ENCODE data around the gene BCL6. TPM values are rescaled to one million over a fixed set of nuclear protein-coding genes. Genes with fewer than 3 reads are reported as not detected.
A peak's percentile ranks its signal among the peaks of the same experiment; 100 is the strongest.

The BCL6 gene
- total RNA-seq, 1 experiment from 2014 or later = 35.1 TPM

DNA sequence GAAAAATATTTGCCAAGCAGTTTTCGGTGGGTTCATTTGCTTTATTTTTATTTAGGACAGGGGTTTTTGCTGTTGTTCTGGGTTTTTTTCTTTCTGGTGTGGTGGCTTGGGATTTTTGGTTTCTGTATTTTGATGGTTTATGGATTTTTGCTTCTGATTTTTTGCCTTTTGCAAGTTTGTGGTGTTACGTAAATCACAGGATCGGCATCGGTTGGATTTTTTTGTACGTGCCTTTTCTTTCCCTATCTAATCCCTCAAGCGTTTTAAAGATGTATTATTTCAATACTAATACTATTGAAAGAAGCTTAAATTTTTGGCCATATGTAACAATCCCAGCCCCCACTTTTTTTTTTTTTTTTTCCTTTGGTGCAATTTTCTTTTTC, 782 bp upstream of the BCL6 start:
- no peak for DNase-seq
- peaks cover 61% of the 10 kb centered on the region for H3K4me1 Mint-ChIP-seq (ENCODE audit: low read depth, unreplicated experiment)
- H3K36me3 Mint-ChIP-seq (ENCODE audit: insufficient read depth, unreplicated experiment) = peaks cover 68% of the 10 kb centered on the region
- H3K27me3 Mint-ChIP-seq (ENCODE audit: unreplicated experiment) = no peaks in the 10 kb centered on the region
- CTCF ChIA-PET = interaction anchor here (0.8 to 2.4 kb wide), 17 partner anchors 168 to 1208 kb away, joined by 3 to 9 read pairs (median 5); no protein-coding TSS in a partner anchor
- H3K27ac Mint-ChIP-seq (ENCODE audit: unreplicated experiment) = peak overlapping the region; percentile 89
- TSS peak; percentile 97 for BruUV-seq (replicated peaks)
- H3K4me3 Mint-ChIP-seq (ENCODE audit: low read depth, unreplicated experiment) = peak overlapping the region; percentile 83
- TF ChIP-seq CTCF (IDR thresholded peaks at IDR 0.05; ENCODE audit: unreplicated experiment) = no peak
- no peaks in the 10 kb centered on the region for H3K9me3 Mint-ChIP-seq (ENCODE audit: low read depth, unreplicated experiment)
- intact Hi-C loops (cut with micrococcal nuclease; ENCODE audit: unreplicated experiment) = loop anchor here (5.0 to 10.0 kb wide), 5 partner anchors 166 to 819 kb away; no protein-coding TSS in a partner anchor

DNA sequence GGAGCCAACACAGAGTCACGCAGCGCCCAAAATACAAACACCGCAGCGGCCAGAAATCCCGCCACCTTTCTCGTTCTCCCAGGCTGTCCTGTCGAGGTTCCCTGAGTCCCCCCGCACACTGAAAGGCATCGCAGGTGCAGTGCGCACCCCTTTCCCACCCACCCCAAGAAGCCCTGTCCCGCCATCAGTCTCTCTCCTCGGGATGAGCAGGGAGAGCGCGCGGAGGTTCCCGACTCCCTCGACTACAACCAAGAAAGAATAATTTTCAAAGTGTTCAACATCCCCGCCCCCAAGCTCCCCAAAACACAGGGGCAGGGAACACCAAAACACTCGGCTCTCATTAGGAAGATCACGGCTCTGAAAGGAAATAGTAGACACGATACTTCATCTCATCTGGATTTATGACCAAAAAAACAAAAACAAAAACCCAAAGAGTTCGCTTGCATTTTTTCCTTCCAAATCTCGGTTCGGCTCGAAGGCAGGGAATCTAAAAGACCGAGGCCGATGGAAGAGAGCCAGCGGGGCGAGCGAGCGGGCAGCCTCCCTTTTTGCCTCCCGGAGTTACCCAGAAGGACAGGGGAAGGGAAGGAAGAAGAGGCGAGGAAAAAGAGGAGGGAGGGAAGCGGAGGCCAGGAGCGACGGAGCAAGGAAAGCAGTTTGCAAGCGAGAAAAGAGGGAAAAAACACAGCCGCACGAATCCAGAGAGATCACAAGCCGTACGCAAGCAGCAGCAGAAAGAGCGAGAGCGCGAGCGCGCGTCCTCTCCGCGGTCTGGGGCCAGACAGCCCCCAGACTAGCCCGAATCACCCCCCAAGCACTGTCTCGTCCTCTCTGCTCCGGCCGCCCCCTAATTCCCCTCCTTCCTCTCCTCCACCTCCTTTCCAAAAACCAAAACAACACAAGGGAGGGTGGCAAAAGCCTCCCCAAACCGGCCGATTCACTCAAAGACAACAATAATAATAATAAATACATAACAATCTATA, 808 bp downstream of the BCL6 start:
- peak; percentile 44 for DNase-seq
- TF ChIP-seq CTCF (IDR thresholded peaks at IDR 0.05; ENCODE audit: unreplicated experiment) = no peak
- peaks cover 51% of the 10 kb centered on the region for H3K4me1 Mint-ChIP-seq (ENCODE audit: low read depth, unreplicated experiment)
- H3K9me3 Mint-ChIP-seq (ENCODE audit: low read depth, unreplicated experiment) = no peaks in the 10 kb centered on the region
- peaks cover 69% of the 10 kb centered on the region for H3K36me3 Mint-ChIP-seq (ENCODE audit: insufficient read depth, unreplicated experiment)
- H3K27ac Mint-ChIP-seq (ENCODE audit: unreplicated experiment) = peak overlapping the region; percentile 89
- CTCF ChIA-PET = interaction anchor here (0.5 to 2.8 kb wide), 21 partner anchors 170 to 1214 kb away, joined by 3 to 20 read pairs (median 5); no protein-coding TSS in a partner anchor
- peak overlapping the region; percentile 83 for H3K4me3 Mint-ChIP-seq (ENCODE audit: low read depth, unreplicated experiment)
- TSS peak; percentile 84 for BruUV-seq (replicated peaks)
- no peaks in the 10 kb centered on the region for H3K27me3 Mint-ChIP-seq (ENCODE audit: unreplicated experiment)
- intact Hi-C loops (cut with micrococcal nuclease; ENCODE audit: unreplicated experiment) = loop anchor here (1.0 to 10.0 kb wide), 12 partner anchors 168 to 1138 kb away; no protein-coding TSS in a partner anchor

GRCh38 chr3:187743195-187744141, 1.8 kb downstream of the BCL6 start:
- Mint-ChIP-seq H3K9me3 (ENCODE audit: low read depth, unreplicated experiment) (no peaks in the 10 kb centered on the region), H3K36me3 (ENCODE audit: insufficient read depth, unreplicated experiment) (peaks cover 79% of the 10 kb centered on the region), H3K27me3 (ENCODE audit: unreplicated experiment) (no peaks in the 10 kb centered on the region), H3K4me1 (ENCODE audit: low read depth, unreplicated experiment) (peaks cover 48% of the 10 kb centered on the region), H3K27ac (ENCODE audit: unreplicated experiment) (peak overlapping the region; percentile 89), H3K4me3 (ENCODE audit: low read depth, unreplicated experiment) (peak overlapping the region; percentile 83)
- no peak for TF ChIP-seq CTCF (IDR thresholded peaks at IDR 0.05; ENCODE audit: unreplicated experiment)
- intact Hi-C loops (cut with micrococcal nuclease; ENCODE audit: unreplicated experiment) = loop anchor here (2.0 to 10.0 kb wide), 11 partner anchors 291 to 1139 kb away; no protein-coding TSS in a partner anchor
- no TSS peak for BruUV-seq (replicated peaks)
- peak; percentile 46 for DNase-seq
- CTCF ChIA-PET = interaction anchor here (0.6 to 2.8 kb wide), 10 partner anchors 536 to 1216 kb away, joined by 3 to 20 read pairs (median 6); no protein-coding TSS in a partner anchor

All from Calu3 (cell line).